Stimulated activated CD8-positive, alpha-beta memory T cell treated with anti-CD3 and anti-CD28 coated beads, Interleukin-4, amount 100 ng/mL, for 4 hours (primary cell): ENCODE measurements around the gene HMBS.
"Not testable (repeated sequence)": the region's sequence is repeated elsewhere in the genome, so short reads cannot be mapped to it uniquely, and the experiment has no call there.

Source experiments
- DNase-seq, 2 donors: peaks; one replicate each; pipeline ENCODE4 v3.0.0-alpha.2; 2020; ENCODE audit warnings: low read depth in 2 of 2, low spot score in 1 of 2

Gene HMBS

GRCh38 chr11:119084663-119085436 lies at the start of gene HMBS:
HMBS (plus strand) TSS chr11:119084881; CDS start chr11:119085034, 153 bp downstream.
- DNase-seq: peak; percentile 82 to 85

GRCh38 chr11:119038884-119039283 lies 45.8 kb upstream of the HMBS start:
- no peak for DNase-seq

- not testable (repeated sequence) for DNase-seq
Measured at GRCh38 chr11:119039471-119039870, 45.2 kb upstream of the HMBS start.

DNA sequence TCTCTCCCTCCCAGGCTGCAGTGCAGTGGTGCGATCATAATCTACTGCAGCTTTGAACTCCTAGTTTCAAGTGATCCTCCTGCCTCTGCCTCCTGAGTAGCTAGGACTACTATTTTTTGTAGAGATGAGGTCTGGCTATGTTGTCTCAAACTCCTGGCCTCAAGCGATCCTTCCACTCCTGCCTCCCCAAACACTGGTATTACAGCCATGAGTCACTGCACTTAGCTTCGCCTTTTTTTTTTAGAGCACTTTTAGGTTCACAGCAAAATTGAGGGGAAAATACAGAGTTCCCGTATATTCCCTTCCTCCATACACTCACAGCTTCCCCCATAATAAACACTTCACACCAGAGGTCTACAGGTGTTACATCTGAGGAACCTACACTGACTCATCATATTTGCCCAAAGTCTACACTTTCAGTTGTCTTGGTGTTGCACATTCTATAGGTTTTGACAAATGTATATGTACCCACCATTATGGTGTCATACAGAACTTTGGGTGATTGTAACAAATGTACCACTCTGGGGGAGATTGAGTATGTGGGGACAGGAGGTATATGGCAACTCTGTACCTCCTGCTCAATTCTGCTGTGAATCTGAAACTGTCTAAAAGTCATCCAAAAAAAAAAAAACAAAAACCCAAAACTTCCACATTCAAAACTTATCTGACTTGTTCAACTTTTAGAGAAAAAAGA lies 42.7 kb upstream of the HMBS start:
- no peak for DNase-seq

- no peak for DNase-seq
Measured at GRCh38 chr11:119042927-119043326, 41.8 kb upstream of the HMBS start.

DNA sequence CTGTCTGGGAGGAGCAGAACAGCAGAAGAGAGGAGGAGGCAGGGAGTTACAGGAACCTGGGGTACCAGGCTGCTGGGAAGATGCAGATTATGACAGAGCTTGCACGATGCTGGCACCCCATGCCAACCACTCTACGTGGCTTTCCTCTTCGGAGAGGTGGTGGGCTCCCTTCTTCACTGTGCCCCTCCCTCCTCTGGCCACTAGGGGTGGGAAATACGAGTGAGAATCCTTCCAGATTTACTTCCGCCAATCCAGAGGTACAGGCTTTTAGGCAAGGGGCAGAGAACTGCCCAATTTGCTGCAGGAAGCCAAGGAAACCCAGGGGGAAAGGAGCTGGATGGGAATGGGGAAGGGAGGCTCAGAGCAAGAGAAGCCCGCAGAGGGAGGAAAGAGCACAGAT lies 40.0 kb upstream of the HMBS start:
- no peak for DNase-seq

GRCh38 chr11:119046489-119046888 lies 38.2 kb upstream of the HMBS start:
- no peak for DNase-seq

DNA sequence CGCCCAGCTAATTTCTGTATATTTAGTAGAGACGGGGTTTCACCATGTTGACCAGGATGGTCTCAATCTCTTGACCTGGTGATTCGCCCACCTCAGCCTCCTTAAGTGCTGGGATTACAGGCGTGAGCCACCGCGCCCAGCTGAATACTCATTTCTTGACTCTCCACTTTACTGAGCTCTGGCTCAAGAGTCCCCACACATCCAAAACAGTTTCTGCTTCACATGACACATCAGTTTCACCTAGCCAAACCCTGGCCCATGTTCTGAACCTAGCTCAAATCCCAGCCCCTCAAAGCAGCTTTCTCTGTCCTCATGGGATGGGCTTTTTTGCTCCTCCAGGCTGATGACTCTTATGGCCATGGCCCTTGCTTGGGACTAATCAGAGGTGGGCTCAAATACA lies 37.5 kb upstream of the HMBS start:
- DNase-seq: no peak

GRCh38 chr11:119048644-119049043 lies 36.0 kb upstream of the HMBS start:
- no peak for DNase-seq

DNA sequence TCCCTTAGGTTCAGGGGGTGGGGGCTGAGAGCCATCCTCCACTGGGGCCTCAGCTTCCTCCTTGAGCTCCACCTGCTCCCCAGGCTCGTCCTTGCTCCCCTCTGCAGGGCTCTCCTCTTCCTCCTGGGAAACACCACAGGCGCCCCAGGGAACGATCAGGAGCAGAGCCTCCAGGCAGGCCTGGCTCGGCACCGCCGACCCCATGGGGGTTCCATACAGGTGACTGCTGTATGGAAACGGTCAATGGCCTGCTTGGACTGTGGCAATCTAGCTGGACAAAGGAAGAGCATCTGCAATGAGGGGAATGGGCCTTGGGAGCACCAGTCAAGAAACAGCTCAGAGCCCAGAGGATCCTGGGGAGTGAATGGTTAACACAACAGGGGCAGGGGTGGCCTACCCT lies 35.6 kb upstream of the HMBS start:
- no peak for DNase-seq

- DNase-seq: no peak
Measured at GRCh38 chr11:119051440-119052162, 33.1 kb upstream of the HMBS start.

- DNase-seq: no peak
Measured at GRCh38 chr11:119052163-119052814, 32.4 kb upstream of the HMBS start.

DNA sequence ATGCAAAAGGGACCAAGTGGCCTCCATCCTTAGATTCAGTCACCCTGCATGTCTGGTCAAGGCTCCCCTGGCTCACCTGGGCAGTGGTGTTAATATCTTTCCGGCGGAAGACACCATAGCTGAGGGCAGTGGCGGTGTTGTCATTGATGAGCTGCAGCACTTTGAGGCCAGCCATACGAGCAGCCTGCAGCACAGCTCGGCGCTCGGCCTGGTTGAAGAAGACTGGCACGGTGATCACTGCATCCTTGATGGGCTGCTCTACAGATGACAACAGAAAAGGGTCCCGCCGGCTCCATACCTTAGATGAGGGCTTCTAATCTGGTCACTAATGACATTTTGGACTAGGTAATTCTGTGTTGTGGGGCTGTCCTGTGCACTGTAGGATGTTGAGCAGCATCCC lies 30.3 kb upstream of the HMBS start:
- DNase-seq: no peak

GRCh38 chr11:119055901-119056300 lies 28.8 kb upstream of the HMBS start:
- no peak for DNase-seq

GRCh38 chr11:119056421-119056999 lies 28.2 kb upstream of the HMBS start:
- peak in 1 of 2 donors; percentile 6 for DNase-seq

GRCh38 chr11:119057000-119057769 lies 27.5 kb upstream of the HMBS start, which contains the start of gene HYOU1:
HYOU1 (minus strand) TSS chr11:119057205; CDS start chr11:119056160, 1,045 bp downstream.
- peak; percentile 91 to 98 for DNase-seq

DNA sequence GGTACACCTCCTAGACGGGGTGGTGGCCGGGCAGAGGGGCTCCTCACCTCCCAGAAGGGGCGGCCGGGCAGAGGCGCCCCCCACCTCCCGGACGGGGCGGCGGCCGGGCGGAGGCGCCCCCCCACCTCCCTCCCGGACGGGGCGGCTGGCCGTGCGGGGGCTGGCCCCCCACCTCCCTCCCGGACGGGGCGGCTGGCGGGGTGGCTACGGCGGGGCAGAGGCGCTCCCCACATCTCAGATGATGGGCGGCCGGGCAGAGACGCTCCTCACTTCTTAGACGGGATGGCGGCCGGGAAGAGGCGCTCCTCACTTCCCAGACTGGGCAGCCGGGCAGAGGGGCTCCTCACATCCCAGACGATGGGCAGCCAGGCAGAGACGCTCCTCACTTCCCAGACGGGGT lies 25.6 kb upstream of the HMBS start:
- not testable (repeated sequence) for DNase-seq

DNA sequence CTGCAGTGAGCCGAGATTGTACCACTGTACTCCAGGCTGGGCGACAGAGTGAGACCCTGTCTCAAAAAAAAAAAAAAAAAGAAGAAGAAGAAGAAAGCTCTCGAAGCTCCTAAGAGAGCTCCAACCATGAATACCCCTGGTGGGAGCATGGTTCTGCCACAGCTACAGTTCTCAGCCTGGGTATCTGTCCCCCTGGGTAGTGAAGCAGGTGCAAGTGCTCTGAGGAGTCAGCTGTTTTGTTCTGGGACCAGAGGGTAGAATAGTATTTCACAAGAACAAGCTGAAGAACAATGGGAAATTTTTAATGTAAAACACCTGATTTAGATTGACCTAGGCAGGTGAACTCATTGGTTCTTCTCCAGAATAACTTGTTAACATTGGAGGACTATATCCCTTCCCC lies 23.4 kb upstream of the HMBS start:
- DNase-seq: no peak

DNA sequence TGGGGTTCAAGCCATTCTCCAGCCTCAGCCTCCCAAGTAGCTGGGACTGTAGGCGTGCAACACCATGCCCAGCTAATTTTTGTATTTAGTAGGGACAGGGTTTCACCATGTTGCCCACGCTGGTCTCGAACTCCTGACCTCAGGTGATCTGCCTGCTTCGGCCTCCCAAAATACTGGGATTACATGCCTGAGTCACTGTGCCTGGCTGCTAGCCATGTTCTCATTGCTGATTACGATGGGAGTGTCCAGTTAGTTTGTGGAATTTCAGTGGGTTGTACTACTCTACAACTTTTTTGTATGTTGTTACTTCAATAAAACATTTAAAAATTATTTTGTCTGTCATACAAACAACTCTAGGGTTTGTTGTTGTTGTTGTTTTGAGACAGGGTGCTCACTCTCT lies 21.9 kb upstream of the HMBS start:
- DNase-seq: no peak

GRCh38 chr11:119065369-119065768 lies 19.3 kb upstream of the HMBS start:
- DNase-seq: no peak
